ENCODE measurements around the gene AREL1.

The AREL1 gene

GRCh38 chr14:74636424-74637177, 76.3 kb downstream of the AREL1 start:
- DNase-seq (ENCODE audit: low spot score), result no peak

DNA sequence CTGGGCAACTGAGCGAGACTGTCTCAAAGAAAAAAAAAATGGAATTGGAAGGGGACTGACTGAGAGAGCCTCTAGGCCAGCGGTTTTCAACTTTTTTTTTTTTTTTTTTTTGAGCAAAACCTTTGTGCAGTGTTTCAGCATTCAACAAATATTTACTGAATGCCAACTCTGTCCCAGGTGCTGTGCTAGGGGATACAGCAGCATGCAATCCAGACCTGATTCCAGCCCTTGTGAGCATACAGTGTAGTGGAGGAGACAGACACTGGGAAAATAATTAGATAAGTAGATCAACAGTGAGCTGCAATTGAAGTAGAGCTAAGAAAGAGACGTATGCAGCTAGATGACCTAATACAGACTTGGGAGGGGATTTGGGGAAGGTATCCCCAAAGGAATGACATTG, 77.0 kb downstream of the AREL1 start:
- DNase-seq (ENCODE audit: low spot score), result no peak

- DNase-seq (ENCODE audit: low spot score), result no peak
Measured at GRCh38 chr14:74634964-74635363, 77.9 kb downstream of the AREL1 start.

DNA sequence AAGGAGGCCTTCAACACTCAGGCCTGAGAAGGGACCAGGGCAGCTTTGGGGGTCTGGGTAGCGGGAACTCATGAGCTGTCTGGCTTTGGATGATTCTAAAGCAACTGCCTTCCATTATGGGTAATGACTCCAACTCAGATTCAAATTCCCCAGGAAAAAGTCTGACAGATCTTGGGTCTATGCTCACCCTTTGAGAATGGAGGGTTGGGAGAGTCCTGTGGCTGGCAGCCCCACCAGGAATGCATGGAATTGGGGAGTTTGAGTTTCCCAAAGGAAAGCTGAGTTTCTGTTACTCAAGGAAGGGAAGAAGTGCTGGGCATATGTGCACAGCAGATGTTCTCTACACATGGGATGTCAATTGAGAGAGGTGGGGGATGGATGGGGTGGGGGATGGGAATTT, 78.4 kb downstream of the AREL1 start:
- peak; percentile 66 for DNase-seq (ENCODE audit: low spot score)

DNA sequence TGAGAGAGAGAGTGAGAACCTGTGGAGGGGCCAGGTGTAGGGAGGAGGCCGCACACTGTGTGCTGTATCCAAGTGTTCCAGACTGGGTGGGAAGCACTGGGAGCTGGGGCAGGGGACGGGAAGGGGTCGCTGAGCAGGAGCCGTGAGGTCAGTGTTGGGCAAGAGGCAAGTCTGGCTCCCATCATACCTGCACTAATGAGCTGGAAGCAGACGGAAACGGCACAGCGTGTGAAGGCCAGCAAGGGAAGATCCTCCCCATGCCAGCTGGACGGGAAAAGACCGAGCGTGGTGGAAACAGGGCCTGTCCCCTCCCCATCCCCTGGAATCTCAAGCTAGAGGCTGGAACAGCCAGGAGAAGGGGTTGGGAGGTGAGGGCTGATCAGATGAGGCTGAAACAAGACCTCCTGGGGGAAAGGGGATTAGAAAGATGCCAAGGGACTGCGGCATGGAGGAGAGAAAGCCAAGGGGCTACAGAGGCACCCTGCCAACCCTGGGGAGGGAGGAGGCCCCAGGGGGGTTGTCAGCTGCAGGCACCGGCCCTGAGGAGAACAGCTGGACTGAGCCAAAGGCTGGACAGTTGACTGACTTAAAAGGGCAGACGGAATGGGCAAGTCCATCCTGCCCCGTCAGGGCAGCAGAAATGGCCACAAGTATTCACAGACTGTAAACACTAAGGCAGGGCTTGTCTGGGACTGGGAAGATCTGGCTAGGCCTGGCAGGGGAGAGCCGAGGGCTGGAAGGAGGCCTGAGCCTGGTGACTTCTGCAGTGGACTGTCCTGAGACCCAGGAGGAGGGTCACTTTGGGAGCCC, 81.8 kb downstream of the AREL1 start:
- DNase-seq (ENCODE audit: low spot score), result no peak

DNA sequence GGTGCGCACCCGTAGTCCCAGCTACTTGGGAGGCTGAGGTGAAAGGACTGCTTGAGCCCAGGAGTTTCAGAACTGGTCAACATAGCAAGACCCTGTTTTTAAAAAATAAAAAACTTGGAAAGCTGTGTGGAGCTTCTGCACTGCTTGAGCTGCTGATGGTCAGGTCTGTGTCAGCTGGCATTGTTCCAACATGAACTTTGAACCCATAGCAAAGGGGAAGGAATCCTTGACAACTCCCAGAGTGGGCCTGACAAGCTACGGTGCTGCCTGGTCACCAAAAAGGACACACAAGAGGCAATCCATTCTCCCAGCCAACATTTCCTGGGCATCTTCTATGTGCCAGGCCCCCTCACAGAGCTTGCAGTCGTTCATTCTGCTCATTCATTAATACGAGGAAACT, 84.5 kb downstream of the AREL1 start:
- DNase-seq (ENCODE audit: low spot score), result no peak

DNA sequence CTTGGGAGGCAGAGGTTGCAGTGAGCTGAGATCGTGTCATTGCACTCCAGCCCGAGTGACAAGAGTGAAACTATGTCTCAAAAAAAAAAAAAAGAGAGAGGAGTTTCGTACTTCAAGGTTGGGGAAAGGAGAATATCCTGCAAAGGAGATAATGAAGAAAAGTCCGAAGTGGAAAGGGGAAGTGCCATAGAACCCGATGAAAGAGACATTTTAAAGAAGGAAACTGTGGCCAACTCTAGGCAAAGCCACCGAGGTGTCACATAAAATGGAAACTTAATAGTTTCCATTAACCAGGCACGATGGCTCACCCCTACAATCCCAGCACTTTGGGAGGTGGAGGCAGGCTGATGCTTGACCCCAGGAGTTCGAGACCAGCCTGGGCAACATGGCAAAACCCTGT, 85.8 kb downstream of the AREL1 start:
- DNase-seq (ENCODE audit: low spot score), result no peak

DNA sequence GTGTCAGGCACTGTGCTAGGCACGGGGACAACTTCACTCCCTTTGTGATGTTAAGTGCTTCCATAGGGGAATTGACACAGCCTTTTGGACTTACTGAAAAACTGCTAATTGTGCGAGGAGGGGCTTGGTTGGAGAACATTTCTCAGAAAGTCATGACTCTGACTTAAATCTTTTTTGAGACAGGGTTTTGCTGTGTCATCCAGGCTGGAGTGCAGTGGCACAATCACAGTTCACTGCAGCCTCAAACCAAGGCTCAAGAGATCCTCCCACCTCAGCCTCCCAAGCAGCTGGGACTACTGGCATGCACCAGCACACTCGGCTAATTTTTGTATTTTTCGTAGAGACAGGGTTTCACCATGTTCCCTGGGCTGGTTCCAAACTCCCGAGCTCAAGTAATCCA, 90.6 kb downstream of the AREL1 start:
- DNase-seq (ENCODE audit: low spot score), result no peak

DNA sequence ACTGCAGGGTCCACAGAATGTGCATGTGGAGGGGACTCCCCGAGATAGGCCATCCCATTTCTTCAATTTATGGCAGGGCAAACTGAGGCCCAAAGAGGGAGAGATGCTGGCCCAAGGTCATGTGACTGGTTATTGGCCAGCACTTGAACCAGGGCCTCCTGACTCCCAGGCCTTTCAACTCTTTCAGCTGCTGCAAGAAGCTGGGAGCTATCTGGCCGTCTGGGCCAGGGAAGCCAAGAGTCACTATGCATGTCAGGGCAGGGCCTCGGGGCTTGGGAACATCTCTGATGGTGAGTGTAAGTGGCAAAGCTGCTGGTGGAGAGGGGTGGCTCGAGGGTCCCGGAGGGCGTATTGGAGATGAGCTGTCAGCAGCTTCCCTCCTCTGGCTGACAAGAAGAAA, 91.3 kb downstream of the AREL1 start:
- no peak for DNase-seq (ENCODE audit: low spot score)

DNA sequence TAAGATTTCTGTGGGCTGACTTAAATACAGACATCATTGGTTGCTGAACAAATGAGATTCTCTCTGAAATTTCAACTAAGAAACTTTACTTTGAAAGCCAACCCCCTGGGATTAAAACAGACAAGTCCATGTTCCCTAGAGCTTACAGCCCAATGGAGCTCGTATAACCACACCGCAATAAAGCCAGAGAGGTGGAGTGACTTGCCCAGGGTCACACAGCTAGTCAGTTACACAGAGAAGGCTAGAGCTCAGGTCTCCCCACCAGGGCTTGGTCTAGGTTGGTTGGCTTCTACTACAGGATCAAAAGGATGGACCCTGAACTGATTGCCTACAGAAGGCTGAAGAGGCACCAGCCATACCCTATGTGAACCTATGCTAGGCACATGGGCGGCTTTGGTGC, 92.0 kb downstream of the AREL1 start:
- no peak for DNase-seq (ENCODE audit: low spot score)

DNA sequence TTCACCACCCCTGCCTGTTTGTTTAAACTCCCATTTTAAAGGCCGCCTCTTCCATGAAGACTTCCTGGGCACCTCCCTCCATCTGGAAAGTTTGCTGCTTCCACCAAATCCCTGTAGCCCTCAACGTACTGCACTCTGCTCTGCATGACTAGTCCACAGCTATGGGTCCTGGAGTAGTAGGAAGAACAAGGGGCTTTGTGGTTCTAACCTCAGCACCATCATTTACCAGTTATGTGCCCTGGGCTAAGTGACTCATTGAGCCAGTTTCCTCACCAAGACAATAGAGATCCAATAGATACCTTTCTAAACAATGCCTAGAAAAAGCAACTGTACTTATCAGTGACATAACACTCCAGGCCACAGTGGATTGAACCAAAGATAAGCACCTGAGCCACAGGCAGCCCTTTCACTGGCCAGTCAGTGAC, 92.4 kb downstream of the AREL1 start:
- peak; percentile 77 for DNase-seq (ENCODE audit: low spot score)

DNA sequence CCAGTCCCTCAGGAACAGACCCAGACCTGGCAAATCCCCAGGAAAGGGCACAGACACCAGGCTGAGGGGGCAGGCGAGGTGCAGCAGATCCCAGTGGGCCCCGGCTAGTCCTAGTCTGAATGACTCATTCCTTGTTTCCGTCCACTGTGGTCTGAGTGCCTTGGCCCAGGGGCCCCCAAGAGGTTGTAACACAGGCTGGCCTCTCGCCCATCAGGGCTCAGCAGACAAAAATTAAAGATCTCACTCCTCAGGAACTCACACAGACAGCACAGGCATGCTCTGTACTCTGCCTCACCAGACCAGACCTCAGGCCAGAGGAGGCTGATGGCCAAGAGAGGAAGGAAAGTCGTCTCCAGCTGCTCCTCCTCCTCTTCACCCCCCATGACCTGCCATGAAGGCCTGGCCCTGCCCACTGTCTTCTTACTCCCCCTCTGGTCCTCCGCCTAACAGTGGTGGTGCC, 93.2 kb downstream of the AREL1 start:
- DNase-seq (ENCODE audit: low spot score), result peak; percentile 94

DNA sequence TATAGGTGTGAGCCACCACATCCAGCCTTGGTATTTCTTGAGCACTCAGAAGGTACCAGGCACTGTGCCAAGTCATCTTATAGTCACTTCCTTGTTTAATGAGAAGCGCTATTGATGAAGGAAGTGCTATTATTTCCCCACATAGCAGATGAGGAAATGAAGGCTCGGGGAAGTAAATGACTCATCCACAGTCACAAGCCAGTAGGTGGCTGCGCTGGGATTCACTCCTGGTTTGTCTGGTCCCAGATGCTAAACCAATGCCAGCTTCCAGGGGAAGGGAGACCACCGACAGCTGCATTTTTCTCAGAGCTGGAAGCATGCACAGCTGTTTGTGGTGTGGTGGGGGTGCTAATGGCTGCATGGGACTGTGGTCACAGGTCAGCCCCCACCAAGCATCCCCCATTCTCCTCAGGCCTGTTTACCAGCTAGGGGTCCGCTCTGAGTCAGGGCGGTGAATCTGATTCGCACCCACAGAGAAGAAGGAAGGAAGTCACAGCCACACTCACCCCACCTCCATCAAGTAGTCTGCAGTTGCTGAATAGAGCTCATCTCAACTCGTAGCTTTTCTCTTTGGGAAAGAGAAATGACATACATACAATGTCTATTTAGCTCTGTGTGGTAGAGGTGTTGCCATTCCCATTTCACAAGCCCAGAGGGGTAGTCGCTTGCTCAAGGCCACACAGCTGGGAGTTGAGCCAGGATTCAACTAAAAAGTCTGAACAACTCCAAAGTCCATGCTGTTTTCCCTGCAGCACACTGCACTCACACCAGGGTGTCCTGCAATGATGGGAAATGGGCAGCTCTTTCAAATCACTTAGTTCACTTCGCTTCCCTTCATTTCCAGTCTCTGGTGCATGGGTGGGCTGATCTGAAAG, 94.6 kb downstream of the AREL1 start:
- no peak for DNase-seq (ENCODE audit: low spot score)

GRCh38 chr14:74616996-74617700, 95.7 kb downstream of the AREL1 start:
- no peak for DNase-seq (ENCODE audit: low spot score)

- DNase-seq (ENCODE audit: low spot score), result peak; percentile 63
Measured at GRCh38 chr14:74616507-74616906, 96.4 kb downstream of the AREL1 start.

DNA sequence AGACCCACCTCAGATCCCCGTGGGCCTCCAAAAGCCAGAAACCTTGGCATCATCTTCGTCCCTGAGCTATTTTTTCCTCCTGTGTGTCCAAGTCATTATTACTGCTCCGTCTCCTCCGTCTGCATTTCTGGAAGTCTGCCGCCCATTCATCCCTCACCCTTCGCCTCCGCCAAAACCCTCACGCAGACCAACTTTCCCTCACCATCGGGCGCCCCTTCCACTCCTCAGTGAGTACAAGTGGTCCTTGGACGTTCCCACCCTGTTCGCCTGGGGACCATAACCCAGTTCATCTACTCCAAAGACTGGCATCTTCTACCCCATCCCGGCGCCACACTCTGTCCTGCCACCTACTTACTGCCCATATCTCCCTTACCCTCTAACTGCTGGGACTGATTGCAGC, 97.1 kb downstream of the AREL1 start:
- no peak for DNase-seq (ENCODE audit: low spot score)

DNA sequence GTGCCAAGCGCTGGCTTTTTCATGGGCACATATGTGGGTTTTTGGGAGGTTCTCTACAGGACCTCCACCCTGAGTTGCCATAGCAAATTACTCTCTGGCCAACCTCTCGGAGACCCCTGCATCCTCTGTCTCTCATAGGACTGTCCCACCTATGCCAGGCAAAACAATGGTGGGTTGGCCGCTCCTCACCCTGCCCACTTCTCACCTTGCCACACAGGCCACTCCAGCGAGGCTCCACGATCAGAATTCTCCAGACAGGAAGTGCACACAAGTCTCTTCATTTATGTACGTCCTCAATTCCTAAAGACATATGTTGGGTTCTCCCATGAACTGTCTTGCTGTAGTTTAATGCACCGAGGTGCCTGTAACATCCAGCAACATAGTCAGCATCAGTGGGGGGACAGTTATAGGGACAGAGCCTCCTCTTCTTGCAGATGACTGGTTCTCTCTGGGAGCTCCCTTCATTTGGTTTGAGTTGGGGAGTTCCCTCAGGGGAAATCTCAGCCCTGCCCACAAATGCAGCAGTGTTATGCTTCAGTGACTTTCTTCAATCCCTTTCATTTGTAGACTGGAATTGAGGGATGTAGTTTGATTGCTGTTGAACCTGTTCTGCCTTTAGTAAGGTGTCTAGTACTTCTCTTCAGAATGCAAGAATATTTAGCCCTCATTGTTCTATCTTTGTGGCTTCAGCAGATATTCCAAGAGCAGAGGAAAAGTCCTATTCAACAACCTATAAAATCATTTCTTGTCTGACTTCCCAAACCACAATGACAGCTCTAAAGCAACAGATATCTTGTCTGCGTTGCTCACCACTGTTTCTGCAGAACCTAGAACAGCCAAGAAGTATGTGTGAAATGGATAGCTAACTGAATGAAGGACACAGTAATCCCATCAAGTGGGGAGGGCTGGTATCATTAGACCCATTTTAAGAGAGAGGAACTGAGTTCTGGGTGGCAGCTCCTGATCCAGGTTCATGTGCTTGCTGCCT, 98.1 kb downstream of the AREL1 start:
- DNase-seq (ENCODE audit: low spot score), result no peak

DNA sequence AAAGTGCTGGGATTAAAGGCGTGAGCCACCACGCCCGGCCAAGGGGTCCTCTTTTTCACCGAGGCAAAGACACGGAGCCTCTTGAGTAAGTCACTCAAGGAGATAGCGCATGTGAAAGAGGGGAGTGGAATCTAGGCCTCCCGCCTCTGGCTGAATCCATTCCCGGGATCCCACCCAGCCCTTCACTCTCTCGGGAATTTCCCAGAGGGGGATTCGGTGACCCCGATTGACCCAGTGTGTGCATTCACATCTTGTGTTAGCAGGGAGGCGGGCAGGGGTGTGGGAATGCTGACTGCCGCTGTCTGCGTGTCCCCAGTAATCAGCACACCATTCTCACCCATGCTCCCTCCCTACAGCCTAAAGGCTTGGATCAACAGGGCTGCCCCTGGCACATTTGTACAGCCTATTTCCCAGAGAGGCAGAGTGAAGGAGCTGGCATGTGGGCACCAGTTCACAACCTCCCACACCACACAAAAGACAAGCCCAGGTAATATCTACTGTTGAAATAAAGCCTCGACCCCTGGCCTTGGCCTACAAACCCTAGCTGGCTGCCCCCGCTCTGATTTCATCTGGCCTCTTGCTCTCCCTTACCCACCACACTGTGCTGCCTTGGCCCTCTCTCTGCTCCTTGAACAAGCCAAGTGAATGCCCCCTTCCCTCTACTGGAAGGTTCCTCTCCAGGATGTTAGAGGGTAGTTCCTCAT, 99.5 kb downstream of the AREL1 start:
- DNase-seq (ENCODE audit: low spot score), result no peak

DNA sequence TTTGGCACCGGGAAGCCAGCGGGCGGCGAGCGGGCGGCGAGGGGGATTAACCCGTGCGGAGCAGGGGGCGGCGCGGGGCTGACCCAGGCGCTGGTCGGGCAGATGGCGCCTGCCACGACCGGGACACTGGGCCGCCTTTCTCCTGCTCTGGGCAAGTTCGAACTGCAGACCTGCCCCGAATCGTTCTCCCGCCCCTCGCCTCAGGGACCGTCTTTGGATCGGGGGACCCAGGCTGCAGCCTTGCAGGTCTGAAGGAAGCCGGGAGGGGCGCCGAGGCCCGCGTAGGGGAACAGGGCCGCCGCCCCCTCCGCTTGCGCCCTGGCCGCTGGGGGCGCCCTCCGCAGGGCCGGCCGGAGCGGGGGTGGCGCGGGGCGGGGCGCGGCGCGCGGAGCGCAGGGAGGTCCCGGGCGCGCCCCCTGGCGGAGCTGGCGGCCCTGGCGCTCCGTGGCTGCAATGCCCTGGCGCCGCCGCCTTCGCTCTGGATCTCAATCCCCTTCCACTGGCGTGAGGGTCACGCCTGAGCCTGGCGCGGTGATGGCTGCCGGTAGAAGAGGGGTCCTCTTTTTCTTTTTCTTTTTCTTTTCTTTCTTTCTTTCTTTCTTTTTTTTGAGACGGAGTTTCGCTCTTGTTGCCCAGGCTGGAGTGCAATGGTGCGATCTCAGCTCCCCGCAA, 100.4 kb downstream of the AREL1 start:
- DNase-seq (ENCODE audit: low spot score), result peak; percentile 90
